Astrocyte (in vitro differentiated cells and primary cell): ENCODE measurements around the gene GPR137.

Experiments
- CTCF ChIP-seq: IDR thresholded peaks from 2 replicates; pipeline ENCODE4 v1.5.1; 2011; ENCODE audit warnings: low read depth, mild to moderate bottlenecking, inconsistent platforms, low read length, moderate library complexity; ENCODE audit not compliant: insufficient read depth
- EZH2 ChIP-seq: IDR thresholded peaks from 2 replicates; pipeline ENCODE4 v1.6.1; 2012; ENCODE audit warnings: mild to moderate bottlenecking, low read length, inconsistent platforms; ENCODE audit not compliant: insufficient read depth

DNA sequence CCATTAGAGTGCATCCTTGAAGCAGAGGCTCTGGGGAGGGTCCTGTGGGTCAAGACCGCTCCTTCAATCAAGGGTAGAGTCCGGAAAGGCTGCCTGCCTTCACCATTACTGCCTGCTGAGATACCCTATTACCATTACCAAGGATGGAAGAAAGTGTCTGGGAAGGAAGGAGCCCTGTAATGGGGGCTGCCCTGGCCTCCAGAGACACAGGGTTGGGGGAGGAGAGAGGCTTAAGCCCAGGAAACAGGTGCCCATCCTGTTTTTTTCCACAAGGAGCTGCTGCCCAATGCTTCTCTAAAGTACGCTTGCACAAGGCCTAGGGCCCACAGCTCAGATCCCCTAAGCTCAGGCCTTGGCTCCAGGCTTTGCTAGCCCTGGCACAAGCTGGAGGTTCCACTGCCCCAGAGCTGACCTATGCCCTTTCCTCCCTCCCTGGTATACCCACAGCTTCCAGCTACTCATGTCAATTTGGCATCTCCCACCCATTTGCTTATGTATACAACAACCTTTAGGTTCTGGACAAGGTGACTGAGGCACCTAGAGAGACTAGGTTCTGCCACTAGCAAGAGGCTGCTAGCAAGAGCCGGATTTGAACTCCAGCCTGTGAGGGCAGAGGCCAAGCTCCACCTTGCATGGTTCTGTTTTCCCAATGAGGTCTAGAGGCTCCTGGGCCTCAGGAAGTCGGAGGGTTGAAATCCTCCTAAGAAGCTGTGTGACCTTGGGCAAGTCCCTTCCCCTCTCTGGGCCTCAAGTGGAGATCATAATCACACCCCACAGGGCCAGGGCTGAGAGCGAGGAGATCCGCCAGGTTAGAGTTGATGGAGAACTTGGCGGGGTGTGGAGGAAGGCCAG lies 35.9 kb upstream of the GPR137 start:
- TF ChIP-seq CTCF = no peak
- no peak for TF ChIP-seq EZH2
